HG03066 (cell line): ENCODE results near the gene SCAMP2.

Experiments
- ATAC-seq: cut with Tn5 transposase; IDR thresholded peaks from one replicate; pipeline ENCODE4 v1.9.1; 2021; ENCODE audit warnings: low read depth; ENCODE audit not compliant: unreplicated experiment

Gene SCAMP2

DNA sequence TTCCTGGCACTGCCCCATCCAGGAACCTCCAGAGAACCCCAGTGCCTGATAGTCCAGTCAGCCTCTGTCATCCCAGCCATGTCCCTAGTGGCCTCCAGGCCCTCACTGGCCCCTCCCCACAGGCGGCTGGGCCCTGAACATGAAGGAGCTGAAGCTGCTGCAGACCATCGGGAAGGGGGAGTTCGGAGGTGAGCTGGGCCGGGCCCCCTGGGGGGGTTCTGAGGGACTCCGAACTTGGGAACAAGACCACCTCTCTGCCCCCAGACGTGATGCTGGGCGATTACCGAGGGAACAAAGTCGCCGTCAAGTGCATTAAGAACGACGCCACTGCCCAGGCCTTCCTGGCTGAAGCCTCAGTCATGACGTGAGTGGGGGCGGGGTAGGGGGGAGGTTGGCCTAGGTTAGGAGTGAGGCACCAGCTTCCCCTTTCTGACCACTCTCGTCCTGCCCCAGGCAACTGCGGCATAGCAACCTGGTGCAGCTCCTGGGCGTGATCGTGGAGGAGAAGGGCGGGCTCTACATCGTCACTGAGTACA lies 72.5 kb downstream of the SCAMP2 start:
- ATAC-seq = no peak

DNA sequence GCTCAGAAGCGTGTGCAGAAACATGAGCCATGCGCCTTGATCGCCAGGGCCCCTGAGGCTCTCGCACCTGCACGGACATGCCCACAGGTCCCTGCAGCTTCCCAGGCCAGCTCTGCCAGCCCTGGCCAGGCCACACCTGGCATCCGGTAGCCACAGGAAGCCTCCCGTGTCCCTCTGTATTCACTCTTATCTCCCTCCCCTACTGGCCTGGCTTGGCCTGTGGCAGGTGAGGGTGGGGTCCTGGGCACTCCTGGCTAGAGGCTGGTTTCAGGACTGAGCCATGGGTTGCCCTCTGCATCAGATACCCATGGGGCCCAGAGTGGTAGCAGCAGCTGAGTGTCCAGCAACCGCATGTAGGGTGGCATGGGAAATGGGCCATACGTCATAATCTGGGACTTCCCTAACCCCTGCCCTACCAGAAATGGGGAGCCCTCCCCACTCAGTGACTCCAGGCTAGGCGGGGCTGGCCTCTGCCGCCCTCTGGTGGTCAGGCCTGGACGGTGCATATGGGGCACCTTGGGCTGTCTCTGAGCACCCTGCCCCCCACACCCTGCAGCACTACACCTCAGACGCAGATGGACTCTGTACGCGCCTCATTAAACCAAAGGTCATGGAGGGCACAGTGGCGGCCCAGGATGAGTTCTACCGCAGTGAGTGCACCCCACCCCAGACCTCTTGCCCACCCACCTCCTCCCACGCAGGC lies 73.2 kb downstream of the SCAMP2 start:
- ATAC-seq = peak; percentile 59

DNA sequence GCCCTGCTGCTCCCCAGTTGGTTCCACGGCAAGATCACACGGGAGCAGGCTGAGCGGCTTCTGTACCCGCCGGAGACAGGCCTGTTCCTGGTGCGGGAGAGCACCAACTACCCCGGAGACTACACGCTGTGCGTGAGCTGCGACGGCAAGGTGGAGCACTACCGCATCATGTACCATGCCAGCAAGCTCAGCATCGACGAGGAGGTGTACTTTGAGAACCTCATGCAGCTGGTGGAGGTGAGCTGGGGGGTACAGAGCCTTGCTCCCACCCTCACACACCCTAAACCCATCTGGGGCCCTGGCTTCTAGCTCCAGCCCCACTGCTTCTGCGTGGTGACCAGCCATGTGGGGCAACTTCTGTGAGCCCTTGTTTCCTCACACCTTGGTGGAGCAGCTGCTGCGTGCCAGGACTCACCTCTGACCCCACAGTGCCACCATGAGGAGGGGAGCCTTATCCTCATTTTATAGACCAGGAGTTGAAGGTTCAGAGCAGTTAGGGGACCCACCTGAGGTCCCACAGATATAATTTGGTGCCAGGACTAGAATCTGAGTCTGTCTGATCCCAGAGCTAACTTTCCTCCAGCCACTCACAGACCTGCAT lies 73.8 kb downstream of the SCAMP2 start:
- no peak for ATAC-seq

DNA sequence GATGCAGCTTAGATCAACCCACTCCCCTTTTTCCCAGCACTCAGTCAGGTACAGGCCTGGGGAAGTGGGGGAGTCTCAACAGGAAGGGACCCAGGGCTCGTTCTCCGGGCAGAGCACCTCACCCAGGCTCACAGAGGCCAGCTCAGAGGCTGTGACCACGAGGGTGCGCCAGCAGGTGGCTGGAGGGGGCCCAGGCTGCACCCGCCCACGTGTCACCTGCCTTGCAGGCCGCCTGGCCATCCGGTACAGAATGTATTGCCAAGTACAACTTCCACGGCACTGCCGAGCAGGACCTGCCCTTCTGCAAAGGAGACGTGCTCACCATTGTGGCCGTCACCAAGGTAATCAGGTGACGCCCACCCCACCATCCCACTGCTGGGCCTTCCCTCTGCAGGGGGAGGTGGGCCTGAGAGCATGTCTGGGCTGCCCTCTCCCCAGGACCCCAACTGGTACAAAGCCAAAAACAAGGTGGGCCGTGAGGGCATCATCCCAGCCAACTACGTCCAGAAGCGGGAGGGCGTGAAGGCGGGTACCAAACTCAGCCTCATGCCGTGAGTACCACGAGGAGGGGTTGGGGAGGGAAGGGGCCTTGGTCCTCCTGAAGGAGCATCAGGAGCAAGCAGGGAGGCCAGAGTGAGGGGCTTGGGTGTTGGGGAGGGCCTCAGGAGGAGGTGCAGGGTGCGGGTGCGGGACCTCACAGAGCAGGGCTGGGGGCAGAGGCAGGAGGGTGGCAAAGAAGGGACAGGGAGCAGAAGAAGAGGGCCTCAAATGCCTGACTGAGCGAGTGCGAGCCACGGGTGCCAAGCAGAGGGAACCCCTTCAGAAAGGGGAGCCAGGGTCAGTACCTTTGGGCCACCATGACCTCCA lies 74.5 kb downstream of the SCAMP2 start:
- no peak for ATAC-seq

DNA sequence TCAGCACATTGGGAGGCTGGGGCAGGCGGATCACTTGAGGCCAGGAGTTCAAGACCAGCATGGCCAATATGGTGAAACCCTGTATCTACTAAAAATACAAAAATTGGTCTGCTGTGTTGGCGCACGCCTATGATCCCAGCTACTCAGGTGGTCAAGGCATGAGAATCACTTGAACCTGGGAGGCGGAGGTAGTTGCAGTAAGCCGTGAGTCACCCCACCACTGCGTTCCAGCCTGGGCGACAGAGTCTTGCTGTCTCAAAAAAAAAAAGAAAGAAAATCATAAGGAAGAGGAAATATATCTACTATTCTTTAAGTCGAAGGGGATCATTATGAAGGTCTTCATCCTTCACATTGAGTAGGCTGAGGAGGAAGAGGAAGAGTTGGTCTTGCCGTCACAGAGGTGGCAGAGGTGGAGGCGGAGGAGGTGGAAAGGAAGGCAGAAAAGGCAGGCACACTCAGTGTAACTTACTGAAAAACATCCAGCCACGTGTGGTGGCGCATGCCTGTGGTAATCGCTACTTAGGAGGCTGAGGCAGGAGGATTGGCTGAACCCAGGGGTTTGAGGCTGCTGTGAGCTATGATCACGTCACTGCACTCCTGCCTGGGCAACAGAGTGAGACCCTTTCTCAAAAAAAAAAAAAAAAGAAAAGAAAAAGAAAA lies 77.1 kb downstream of the SCAMP2 start:
- no peak for ATAC-seq

DNA sequence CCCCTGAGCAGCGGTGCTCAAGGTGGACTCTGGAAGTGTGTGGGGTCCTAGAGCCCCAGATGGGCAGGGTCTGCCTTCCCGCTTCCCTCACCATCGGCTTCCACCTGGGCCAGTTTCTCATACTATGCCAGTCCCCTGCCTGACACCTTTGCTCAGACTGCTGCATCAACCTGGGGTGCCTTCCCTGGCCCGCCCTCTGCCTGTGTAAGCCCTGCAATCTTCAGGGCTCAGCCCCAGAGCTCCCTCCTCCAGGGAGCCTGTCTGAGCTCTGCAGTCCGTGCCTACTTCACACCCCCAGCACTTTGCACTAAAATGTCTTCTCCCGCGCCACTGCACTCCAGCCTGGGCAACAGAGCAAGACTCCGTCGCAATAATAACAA lies 78.2 kb downstream of the SCAMP2 start:
- no peak for ATAC-seq

DNA sequence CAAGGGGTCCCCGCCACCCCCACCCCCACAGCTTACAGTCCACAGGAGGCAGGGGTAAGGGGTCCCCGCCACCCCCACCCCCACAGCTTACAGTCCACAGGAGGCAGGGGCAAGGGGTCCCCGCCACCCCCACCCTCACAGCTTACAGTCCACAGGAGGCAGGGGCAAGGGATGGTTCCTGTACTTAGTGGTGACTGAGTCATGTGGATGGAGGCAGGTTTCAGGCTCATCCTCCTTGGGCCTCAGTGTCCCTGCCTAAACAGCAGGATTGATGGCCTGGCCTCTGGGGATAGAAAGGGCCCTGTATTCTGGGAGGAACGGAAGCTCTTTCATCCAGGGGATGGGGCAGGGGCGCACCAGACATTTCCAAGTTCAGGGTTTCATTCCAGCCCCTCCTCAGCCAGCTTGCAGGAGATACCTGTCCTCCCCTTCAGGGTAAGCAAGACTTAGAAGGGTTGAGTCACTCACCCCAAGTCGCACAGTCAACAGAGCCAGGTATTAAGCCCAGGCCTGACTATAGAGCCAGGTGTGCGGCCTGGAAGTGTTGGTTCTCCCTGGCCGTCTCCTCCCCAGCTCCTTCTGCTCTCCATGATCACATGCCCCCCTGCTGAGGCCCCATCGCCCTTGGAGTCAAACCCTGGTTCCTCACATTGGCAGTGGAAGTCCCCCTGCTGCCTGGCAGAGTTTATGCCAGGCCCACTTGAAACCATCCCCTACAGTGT lies 78.8 kb downstream of the SCAMP2 start:
- ATAC-seq = no peak
